GM13976 (cell line): ENCODE data around the gene PICALM.

Experiments used
- DNase-seq: peaks from one replicate; pipeline ENCODE4 v3.0.0; 2012; ENCODE audit warnings: low spot score
- in situ Hi-C: fragments of 300-500 bp; cut with MboI; formaldehyde crosslinking; loops from one replicate; pipeline ENCODE4 v1.12.0; 2022; ENCODE audit warnings: low sequenced_read_pairs, mixed read lengths, inconsistent platforms; ENCODE audit not compliant: unreplicated experiment
- TF ChIP-seq, protein P1 (sequence below): IDR thresholded peaks from 2 replicates; pipeline ENCODE4 v1.5.1; 2012; ENCODE audit warnings: borderline replicate concordance, mild to moderate bottlenecking; ENCODE audit not compliant: insufficient read depth; ENCODE audit errors: extremely low read depth, missing control alignments, control extremely low read depth

PICALM gene

DNA sequence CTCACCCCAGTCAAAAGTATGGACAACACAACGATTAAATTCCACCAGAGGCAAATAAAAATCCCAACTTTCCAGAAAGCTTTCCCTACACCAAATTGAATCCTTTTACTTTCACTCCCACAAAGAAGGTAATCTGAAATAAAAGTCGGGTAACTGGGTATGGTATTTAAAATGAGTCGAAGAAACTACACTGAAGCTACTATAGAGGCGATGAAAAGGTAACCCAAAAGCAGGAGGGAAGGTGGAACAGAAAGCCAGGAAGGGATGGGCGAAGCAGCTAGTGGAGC lies 1.1 kb downstream of the PICALM start:
- in situ Hi-C loops = no loop called here
- TF ChIP-seq, protein P1, sequence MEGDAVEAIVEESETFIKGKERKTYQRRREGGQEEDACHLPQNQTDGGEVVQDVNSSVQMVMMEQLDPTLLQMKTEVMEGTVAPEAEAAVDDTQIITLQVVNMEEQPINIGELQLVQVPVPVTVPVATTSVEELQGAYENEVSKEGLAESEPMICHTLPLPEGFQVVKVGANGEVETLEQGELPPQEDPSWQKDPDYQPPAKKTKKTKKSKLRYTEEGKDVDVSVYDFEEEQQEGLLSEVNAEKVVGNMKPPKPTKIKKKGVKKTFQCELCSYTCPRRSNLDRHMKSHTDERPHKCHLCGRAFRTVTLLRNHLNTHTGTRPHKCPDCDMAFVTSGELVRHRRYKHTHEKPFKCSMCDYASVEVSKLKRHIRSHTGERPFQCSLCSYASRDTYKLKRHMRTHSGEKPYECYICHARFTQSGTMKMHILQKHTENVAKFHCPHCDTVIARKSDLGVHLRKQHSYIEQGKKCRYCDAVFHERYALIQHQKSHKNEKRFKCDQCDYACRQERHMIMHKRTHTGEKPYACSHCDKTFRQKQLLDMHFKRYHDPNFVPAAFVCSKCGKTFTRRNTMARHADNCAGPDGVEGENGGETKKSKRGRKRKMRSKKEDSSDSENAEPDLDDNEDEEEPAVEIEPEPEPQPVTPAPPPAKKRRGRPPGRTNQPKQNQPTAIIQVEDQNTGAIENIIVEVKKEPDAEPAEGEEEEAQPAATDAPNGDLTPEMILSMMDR = no peak

GRCh38 chr11:86067009-86067850 lies 1.7 kb downstream of the PICALM start:
- in situ Hi-C loops = no loop called here
- peak; percentile 27 for DNase-seq
- TF ChIP-seq, protein P1 = no peak

More for the DNA sequence above, 1.1 kb downstream of the PICALM start:
- no peak for DNase-seq

DNA sequence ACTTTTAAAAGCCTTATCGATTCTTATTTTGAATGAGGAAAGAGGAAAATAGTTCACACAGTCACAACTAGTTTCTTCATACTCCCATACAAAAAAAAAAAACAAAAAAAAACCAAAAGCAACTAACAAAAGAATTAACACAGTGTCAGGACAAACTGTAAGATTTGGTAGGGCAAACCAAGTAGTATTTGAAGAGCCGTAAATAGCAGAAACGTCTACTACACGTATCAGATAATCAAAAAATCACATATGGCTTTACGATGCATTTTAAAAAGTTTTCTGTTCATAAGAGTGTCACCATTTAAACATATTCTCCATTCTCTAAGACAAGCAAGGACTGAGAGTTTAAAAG lies 2.3 kb downstream of the PICALM start:
- DNase-seq = no peak
- in situ Hi-C loops = no loop called here
- TF ChIP-seq, protein P1 = no peak

GRCh38 chr11:86066033-86066432 lies 2.9 kb downstream of the PICALM start:
- in situ Hi-C loops = no loop called here
- DNase-seq = no peak
- TF ChIP-seq, protein P1 = no peak

- in situ Hi-C loops = no loop called here
- TF ChIP-seq, protein P1 = no peak
- DNase-seq = no peak
Observed at GRCh38 chr11:86064220-86064803, 4.6 kb downstream of the PICALM start.

DNA sequence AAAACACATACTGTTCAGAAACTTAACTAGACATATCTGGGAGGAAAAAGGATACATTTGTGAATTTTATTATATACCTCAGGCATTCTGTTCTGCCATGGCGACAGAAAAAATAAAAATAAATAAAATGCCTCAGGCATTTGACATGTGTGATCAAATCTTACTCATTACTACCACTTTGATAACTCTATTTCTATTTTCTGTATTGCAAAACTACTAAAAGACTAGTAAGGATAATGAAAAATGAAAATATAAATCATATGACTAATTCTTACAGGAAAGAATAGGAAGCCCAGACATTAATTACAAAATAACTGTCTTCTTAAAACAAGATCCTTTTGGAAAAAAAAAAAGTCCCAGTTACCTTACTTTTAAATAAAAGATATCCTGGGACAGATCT lies 5.3 kb downstream of the PICALM start:
- DNase-seq = no peak
- in situ Hi-C loops = no loop called here
- TF ChIP-seq, protein P1 = no peak
